Fibroblast of skin of right biceps (primary cell): ENCODE measurements around the gene ASNSD1.
"Not testable (repeated sequence)": the region's sequence is repeated elsewhere in the genome, so short reads cannot be mapped to it uniquely, and the experiment has no call there.

ENCODE experiments used
- DNase-seq: peaks from one replicate; pipeline ENCODE4 v3.0.0-alpha.2; 2013

Gene ASNSD1

DNA sequence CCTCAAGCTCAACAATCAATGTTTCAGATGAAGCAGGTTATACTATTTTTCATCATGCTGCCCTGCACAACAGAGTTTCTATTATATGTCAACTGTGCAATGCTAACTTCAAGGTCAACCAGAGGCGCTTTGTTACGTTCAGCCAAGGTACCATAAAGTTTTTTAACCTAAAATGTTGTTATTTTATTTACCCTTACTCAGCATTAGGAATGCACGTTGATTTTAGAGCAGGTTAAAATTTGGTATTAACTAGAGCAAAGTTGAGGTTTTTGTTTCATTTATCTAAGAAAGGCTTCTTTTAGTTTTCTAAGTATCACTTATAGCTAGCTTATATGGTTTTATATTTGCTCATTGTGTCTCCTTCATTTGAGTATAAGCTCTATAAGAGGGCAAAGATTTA, 35.0 kb downstream of the ASNSD1 start:
- no peak for DNase-seq

- peak; percentile 51 for DNase-seq
Observed at GRCh38 chr2:189698020-189698887, 37.0 kb downstream of the ASNSD1 start.

- no peak for DNase-seq
Observed at GRCh38 chr2:189700681-189701080, 39.4 kb downstream of the ASNSD1 start.

DNA sequence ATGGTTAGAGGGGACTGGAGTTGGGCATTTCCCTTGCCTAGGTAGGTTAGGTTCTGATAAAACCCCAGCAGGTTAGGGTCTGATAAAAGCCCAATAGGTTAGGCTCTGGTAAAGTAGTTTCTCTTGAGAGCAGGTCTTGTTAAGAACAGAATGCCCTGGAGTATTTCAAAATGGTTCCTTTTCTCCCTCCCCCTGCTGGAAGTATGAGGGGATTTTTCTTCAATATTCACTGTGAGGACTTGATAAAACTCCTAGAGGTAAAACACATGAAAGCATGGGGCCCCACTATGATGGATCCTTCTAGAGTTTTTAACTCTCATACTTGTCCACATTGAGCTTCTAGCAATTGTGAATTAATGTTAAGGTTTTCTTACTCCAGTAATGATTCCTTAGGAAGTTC, 40.8 kb downstream of the ASNSD1 start:
- no peak for DNase-seq

DNA sequence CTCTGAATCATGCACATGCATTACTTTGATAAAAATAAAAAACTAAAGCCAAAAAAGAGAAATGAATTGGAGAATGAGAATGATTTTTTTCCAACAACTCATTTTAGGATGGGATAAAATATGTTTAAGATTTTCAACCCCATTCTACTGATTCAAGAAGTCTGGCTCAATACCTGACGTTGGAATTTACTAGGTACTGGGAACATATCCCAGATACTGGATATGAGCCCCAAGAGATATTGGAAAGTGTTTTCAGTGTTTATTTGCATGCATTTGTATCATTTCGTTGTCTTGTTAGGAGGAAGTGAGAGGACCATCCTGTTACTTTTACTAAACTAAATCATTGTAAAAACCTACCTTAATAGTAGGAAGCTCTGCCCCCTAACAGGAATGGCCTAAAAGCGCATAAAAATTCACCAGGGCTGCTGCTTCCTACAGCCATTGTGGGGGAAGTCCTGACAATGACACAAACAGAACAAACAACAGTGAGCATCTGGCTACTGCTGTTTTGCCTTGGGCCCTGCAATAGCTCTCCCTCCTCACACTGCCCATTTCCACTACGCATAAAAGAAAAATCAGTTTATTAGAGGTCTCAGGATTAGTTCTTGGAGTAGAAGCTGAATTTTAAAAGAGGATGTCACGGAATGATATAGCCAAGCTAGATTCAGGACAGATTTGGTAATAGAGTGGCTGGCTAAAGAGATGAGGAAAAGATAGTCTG, 48.4 kb downstream of the ASNSD1 start:
- no peak for DNase-seq

DNA sequence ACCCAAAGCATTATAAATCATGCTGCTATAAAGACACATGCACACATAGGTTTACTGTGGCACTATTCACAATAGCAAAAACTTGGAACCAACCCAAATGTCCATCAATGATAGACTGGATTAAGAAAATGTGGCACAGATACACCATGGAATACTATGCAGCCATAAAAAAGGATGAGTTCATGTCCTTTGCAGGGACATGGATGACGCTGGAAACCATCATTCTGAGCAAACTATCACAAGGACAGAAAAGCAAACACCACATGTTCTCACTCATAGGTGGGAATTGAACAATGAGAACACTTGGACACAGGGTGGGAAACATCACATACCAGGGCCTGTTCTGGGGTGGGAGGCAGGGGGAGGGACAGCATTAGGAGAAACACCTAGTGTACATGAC, 56.3 kb downstream of the ASNSD1 start:
- not testable (repeated sequence) for DNase-seq

DNA sequence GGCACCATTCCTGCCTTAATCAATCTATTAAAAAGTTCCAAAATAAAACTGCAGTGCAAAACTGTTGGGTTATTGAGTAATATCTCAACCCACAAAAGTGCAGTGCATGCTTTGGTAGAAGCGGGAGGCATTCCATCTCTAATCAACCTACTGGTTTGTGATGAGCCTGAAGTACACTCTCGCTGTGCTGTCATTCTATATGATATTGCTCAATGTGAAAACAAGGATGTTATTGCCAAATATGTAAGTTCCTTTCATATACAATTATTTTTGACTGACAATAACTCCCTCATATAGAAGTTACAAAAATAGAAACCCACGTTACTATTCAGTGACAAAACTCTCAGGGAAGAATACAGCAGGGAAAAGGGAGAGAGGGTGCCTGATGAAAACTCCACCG, 58.3 kb downstream of the ASNSD1 start:
- peak; percentile 5 for DNase-seq
